ENCODE results near the gene LRRC8D.

- TF ChIP-seq POLR2A (IDR thresholded peaks at IDR 0.05) (no peak), CTCF (IDR thresholded peaks at IDR 0.05) (no peak)
Observed at GRCh38 chr1:89948722-89949345, 128.0 kb downstream of the LRRC8D start.

All from esophagus squamous epithelium (tissue), 4 donors.